Skeletal muscle tissue (tissue), 4 donors: Measurements from ENCODE around the gene SMKR1. TPM values are rescaled to one million over a fixed set of nuclear protein-coding genes. Genes with fewer than 3 reads are reported as not detected.

Source experiments
- H3K27ac ChIP-seq: one replicate; pipeline ENCODE4 v1.7.0; 2013; ENCODE audit warnings: mild to moderate bottlenecking, low read depth, low read length, inconsistent platforms
- H3K27me3 ChIP-seq, 3 donors: one replicate each; pipeline ENCODE4 v1.7.0; 2013; ENCODE audit warnings: low read length in 3 of 3; ENCODE audit not compliant: control insufficient read depth in 3 of 3, insufficient read depth in 3 of 3
- H3K36me3 ChIP-seq, 3 donors: one replicate each; pipeline ENCODE4 v1.7.0; 2013; ENCODE audit warnings: low read length in 3 of 3; ENCODE audit not compliant: control insufficient read depth in 3 of 3, insufficient read depth in 3 of 3
- H3K4me1 ChIP-seq, 3 donors: one replicate each; pipeline ENCODE4 v1.7.0; 2013; ENCODE audit warnings: low read length in 3 of 3, mild to moderate bottlenecking in 3 of 3; ENCODE audit not compliant: control insufficient read depth in 3 of 3, insufficient read depth in 3 of 3
- H3K4me3 ChIP-seq, 3 donors: one replicate each; pipeline ENCODE4 v1.7.0; 2013; ENCODE audit warnings: low read length in 3 of 3
- H3K9ac ChIP-seq, 3 donors: one replicate each; pipeline ENCODE4 v1.7.0; 2013; ENCODE audit warnings: low read length in 3 of 3, mild to moderate bottlenecking in 3 of 3, moderate library complexity in 2 of 3, low read depth in 1 of 3
- H3K9me3 ChIP-seq, 3 donors: one replicate each; pipeline ENCODE4 v1.7.0; 2013; ENCODE audit warnings: low read length in 3 of 3; ENCODE audit not compliant: control insufficient read depth in 3 of 3
- total RNA-seq: library from RNA; depleted of rRNA; stranded (reverse); fragments of >200 nt; gene quantifications from one replicate; pipeline ENCODE4 v1.2.3, GENCODE V29; 2014
- donor health status: Osteomylitis.

The SMKR1 gene
- total RNA-seq, 1 donor from 2014 or later, result not detected

DNA sequence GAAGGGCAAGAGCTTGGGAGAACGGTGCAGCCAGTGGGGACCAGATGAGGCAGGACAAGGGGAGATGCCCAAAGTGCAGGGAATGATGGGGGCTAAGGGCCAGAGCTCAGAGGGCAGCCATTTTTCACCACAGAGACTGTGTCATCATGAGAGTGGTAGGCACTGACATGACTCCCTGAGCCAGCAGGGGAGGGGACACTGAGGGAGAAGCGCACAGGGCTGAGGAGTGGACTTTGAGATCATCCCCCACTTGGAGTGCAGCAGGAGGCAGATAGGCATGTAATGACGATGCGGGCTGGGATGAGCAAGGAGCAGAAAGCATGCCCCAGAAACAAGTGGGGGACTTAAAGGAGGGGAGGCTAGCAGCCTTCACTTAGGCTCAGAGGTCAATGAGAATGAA, 5.2 kb upstream of the SMKR1 start:
- H3K27me3 ChIP-seq, result no peaks in the 10 kb centered on the region
- no peak overlapping the region for H3K4me3 ChIP-seq
- no peaks in the 10 kb centered on the region for H3K36me3 ChIP-seq
- peaks cover 0 to 2% (median 0%) of the 10 kb centered on the region in 3 donors for H3K4me1 ChIP-seq
- no peak overlapping the region for H3K27ac ChIP-seq
- H3K9ac ChIP-seq, result no peak overlapping the region
- no peaks in the 10 kb centered on the region for H3K9me3 ChIP-seq

DNA sequence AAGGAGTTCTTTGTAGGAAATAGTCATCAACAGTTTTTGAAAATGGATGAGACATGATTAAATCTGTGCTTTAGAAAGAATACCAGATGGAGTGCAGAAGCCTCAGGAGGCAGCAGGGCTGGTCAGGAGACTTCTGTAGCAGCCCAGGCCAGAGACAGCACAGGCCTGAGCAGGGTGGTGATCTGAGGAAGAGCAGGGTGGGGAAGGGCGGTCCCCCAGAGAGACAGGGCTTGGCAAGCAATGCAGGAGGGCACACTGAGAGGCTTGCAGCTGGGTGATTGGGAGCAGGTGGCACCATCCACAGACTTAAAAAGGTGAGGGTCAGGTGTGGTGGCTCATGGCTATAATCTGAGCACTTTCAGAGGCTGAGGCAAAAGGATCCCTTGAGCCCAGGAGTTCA, 4.3 kb upstream of the SMKR1 start:
- peaks cover 0 to 2% (median 1%) of the 10 kb centered on the region in 3 donors for H3K27me3 ChIP-seq
- H3K27ac ChIP-seq, result no peak overlapping the region
- no peaks in the 10 kb centered on the region for H3K36me3 ChIP-seq
- no peaks in the 10 kb centered on the region for H3K9me3 ChIP-seq
- H3K4me1 ChIP-seq, result peaks cover 4 to 10% (median 6%) of the 10 kb centered on the region in 3 donors
- H3K4me3 ChIP-seq, result no peak overlapping the region
- no peak overlapping the region for H3K9ac ChIP-seq

- Histone ChIP-seq H3K9me3 (no peaks in the 10 kb centered on the region), H3K4me3 (no peak overlapping the region), H3K27me3 (peaks cover 0 to 6% (median 5%) of the 10 kb centered on the region in 3 donors), H3K27ac (no peak overlapping the region), H3K4me1 (peaks cover 7 to 11% (median 11%) of the 10 kb centered on the region in 3 donors), H3K36me3 (no peaks in the 10 kb centered on the region), H3K9ac (no peak overlapping the region)
Observed at GRCh38 chr7:129499999-129500398, 2.3 kb upstream of the SMKR1 start.

- no peak overlapping the region for H3K27ac ChIP-seq
- H3K4me3 ChIP-seq, result peak overlapping the region; percentile 54 to 69 (median 67)
- no peaks in the 10 kb centered on the region for H3K36me3 ChIP-seq
- peaks cover 7 to 11% (median 11%) of the 10 kb centered on the region in 3 donors for H3K4me1 ChIP-seq
- no peaks in the 10 kb centered on the region for H3K9me3 ChIP-seq
- H3K27me3 ChIP-seq, result peaks cover 0 to 6% (median 5%) of the 10 kb centered on the region in 3 donors
- H3K9ac ChIP-seq, result peak overlapping the region in 2 of 3 donors; percentile 32 to 62
Observed at GRCh38 chr7:129502708-129503685, 666 bp downstream of the SMKR1 start.

GRCh38 chr7:129503725-129504124, 1.4 kb downstream of the SMKR1 start:
- Histone ChIP-seq H3K27me3 (peaks cover 0 to 6% (median 5%) of the 10 kb centered on the region in 3 donors), H3K27ac (no peak overlapping the region), H3K36me3 (no peaks in the 10 kb centered on the region), H3K4me1 (peaks cover 7 to 11% (median 11%) of the 10 kb centered on the region in 3 donors), H3K4me3 (no peak overlapping the region), H3K9me3 (no peaks in the 10 kb centered on the region), H3K9ac (no peak overlapping the region)

DNA sequence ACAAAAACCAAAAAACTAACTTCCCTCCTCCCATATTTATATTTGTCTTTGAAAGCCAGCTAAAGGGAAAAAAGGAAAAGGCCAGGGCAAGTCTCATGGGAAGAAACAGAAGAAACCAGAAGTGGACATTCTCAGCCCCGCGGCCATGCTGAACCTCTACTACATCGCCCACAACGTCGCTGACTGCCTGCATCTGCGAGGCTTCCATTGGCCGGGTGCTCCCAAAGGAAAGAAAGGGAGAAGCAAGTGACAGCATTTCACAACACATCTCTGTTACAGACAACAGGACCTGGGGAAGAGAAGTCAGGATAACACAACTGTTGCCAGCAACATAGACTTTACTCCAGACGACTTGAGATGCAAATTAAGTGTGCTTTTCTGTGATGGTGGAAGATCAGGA, 9.9 kb downstream of the SMKR1 start:
- no peaks in the 10 kb centered on the region for H3K9me3 ChIP-seq
- no peak overlapping the region for H3K4me3 ChIP-seq
- no peak overlapping the region for H3K9ac ChIP-seq
- no peaks in the 10 kb centered on the region for H3K36me3 ChIP-seq
- peaks cover 0 to 10% (median 0%) of the 10 kb centered on the region in 3 donors for H3K27me3 ChIP-seq
- no peaks in the 10 kb centered on the region for H3K4me1 ChIP-seq
- H3K27ac ChIP-seq, result no peak overlapping the region

- Histone ChIP-seq H3K4me3 (no peak overlapping the region), H3K27ac (no peak overlapping the region), H3K4me1 (no peaks in the 10 kb centered on the region), H3K27me3 (peaks cover 0 to 13% (median 0%) of the 10 kb centered on the region in 3 donors), H3K9ac (no peak overlapping the region), H3K9me3 (no peaks in the 10 kb centered on the region), H3K36me3 (no peaks in the 10 kb centered on the region)
Observed at GRCh38 chr7:129513546-129513945, 11.2 kb downstream of the SMKR1 start.

DNA sequence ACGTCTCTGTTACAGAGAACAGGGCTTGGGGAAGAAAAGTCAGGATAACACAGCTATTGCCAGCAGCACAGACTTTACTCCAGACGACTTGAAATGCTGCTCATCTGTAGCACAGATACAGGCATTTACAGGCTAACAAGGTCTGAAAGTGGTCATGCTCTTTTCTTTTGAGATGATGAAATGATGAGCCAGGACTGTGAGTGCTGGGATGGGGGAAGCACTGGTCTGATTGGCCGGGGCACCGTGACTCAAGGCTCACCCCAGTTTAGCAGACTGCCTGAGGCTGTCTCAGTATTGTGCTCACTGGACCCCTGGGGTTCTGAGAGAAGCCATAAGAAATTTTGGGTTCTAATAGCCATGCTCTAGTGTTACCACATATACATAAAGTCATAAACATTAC, 12.4 kb downstream of the SMKR1 start:
- H3K9ac ChIP-seq, result no peak overlapping the region
- no peak overlapping the region for H3K4me3 ChIP-seq
- H3K36me3 ChIP-seq, result no peaks in the 10 kb centered on the region
- no peaks in the 10 kb centered on the region for H3K4me1 ChIP-seq
- H3K27ac ChIP-seq, result no peak overlapping the region
- peaks cover 0 to 13% (median 0%) of the 10 kb centered on the region in 3 donors for H3K27me3 ChIP-seq
- no peaks in the 10 kb centered on the region for H3K9me3 ChIP-seq

GRCh38 chr7:129515381-129515780, 13.1 kb downstream of the SMKR1 start:
- Histone ChIP-seq H3K9me3 (no peaks in the 10 kb centered on the region), H3K27me3 (peaks cover 0 to 13% (median 0%) of the 10 kb centered on the region in 3 donors), H3K9ac (no peak overlapping the region), H3K27ac (no peak overlapping the region), H3K4me3 (no peak overlapping the region), H3K4me1 (no peaks in the 10 kb centered on the region), H3K36me3 (no peaks in the 10 kb centered on the region)

DNA sequence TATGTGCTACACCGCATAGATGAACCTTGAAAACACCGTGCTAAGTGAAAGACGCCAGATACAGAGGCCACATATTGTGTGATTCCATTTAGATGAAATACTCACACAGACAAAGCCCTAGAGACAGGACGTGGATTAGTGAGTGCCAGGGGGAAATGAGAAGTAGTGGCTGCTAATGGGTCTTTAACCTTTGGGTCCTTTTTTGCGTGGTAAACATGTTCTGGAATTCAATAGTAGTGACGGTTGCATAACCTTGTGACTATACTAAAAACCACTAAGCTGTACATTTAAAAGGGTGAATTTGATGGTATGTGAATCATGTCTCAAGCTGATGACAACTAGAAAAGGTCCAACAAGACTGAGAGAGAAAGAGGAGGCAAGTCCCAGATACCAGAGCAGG, 15.6 kb downstream of the SMKR1 start:
- Histone ChIP-seq H3K36me3 (no peaks in the 10 kb centered on the region), H3K27ac (no peak overlapping the region), H3K4me1 (no peaks in the 10 kb centered on the region), H3K4me3 (no peak overlapping the region), H3K9ac (no peak overlapping the region), H3K27me3 (peaks cover 0 to 23% (median 10%) of the 10 kb centered on the region in 3 donors), H3K9me3 (no peaks in the 10 kb centered on the region)
